CD14-positive monocyte (primary cell): ENCODE results near the gene GYG2. TPM values are rescaled to one million over a fixed set of nuclear protein-coding genes. Genes with fewer than 3 reads are reported as not detected.
A peak's percentile ranks its signal among the peaks of the same experiment; 100 is the strongest.

ENCODE experiments used
- DNase-seq, 3 donors: peaks; one replicate each; pipeline ENCODE4 v3.0.0-alpha.2; 2011 to 2022
- H2AFZ ChIP-seq: 2 replicates; pipeline ENCODE4 v1.6.0; 2012; ENCODE audit warnings: mild to moderate bottlenecking, low read depth, low read length, inconsistent platforms; ENCODE audit not compliant: insufficient read depth, poor library complexity, severe bottlenecking
- H3K27ac ChIP-seq, 2 donors: 1 replicate in 1 of 2; 2 replicates in 1 of 2; pipeline ENCODE4 v1.5.1; 2012 to 2013; ENCODE audit warnings: low read length in 2 of 2, control low read depth in 1 of 2, inconsistent platforms in 1 of 2, low read depth in 1 of 2, mild to moderate bottlenecking in 1 of 2
- H3K27me3 ChIP-seq, 2 donors: one replicate each; pipeline versions ENCODE4 v1.6.0 to v1.6.1; 2011 to 2013; ENCODE audit warnings: low read length in 2 of 2; ENCODE audit not compliant: control insufficient read depth in 2 of 2, insufficient read depth in 2 of 2
- H3K36me3 ChIP-seq, 2 donors: replicated peaks in 1 of 2; 1 replicate in 1 of 2; 2 replicates in 1 of 2; pipeline versions ENCODE4 v1.5.1 to v1.6.1; 2012 to 2013; ENCODE audit warnings: low read length in 2 of 2, control low read depth in 1 of 2, inconsistent platforms in 1 of 2, mild to moderate bottlenecking in 1 of 2; ENCODE audit not compliant: insufficient read depth in 2 of 2, control insufficient read depth in 1 of 2
- H3K4me1 ChIP-seq, 2 donors: 1 replicate in 1 of 2; 2 replicates in 1 of 2; pipeline versions ENCODE4 v1.5.1 to v1.6.1; 2012 to 2013; ENCODE audit warnings: low read length in 2 of 2, control low read depth in 1 of 2, inconsistent platforms in 1 of 2, mild to moderate bottlenecking in 1 of 2, moderate library complexity in 1 of 2; ENCODE audit not compliant: insufficient read depth in 2 of 2, control insufficient read depth in 1 of 2
- H3K4me2 ChIP-seq: replicated peaks from 2 replicates; pipeline ENCODE3; 2012; ENCODE audit warnings: low read length, moderate library complexity, mild to moderate bottlenecking; ENCODE audit not compliant: poor library complexity, severe bottlenecking; ENCODE audit errors: extremely low read depth
- H3K4me3 ChIP-seq, 3 experiments: fragments of 200-600 bp in 1 of 3; sonication (generic) in 1 of 3; replicated peaks in 1 of 3; 1 replicate in 2 of 3; 2 replicates in 1 of 3; pipeline ENCODE4 v1.5.1; 2011 to 2013; ENCODE audit warnings: low read length in 3 of 3, mild to moderate bottlenecking in 3 of 3, control low read depth in 2 of 3, low read depth in 2 of 3, inconsistent platforms in 1 of 3, moderate library complexity in 1 of 3
- H3K79me2 ChIP-seq: 2 replicates; pipeline ENCODE4 v1.6.0; 2012; ENCODE audit warnings: mild to moderate bottlenecking, control low read depth, inconsistent platforms, low read length, moderate library complexity; ENCODE audit not compliant: insufficient read depth
- H3K9ac ChIP-seq: 2 replicates; pipeline ENCODE4 v1.6.0; 2017; ENCODE audit warnings: low read length, mild to moderate bottlenecking; ENCODE audit not compliant: insufficient read depth, poor library complexity, severe bottlenecking
- H3K9me3 ChIP-seq, 2 donors: replicated peaks in 1 of 2; 1 replicate in 1 of 2; 2 replicates in 1 of 2; pipeline versions ENCODE4 v1.5.1 to v1.6.1; 2012 to 2013; ENCODE audit warnings: low read length in 2 of 2, control low read depth in 1 of 2; ENCODE audit not compliant: control insufficient read depth in 1 of 2, insufficient read depth in 1 of 2
- H4K20me1 ChIP-seq: 2 replicates; pipeline ENCODE4 v1.6.0; 2012; ENCODE audit warnings: mild to moderate bottlenecking, low read length, control low read depth, moderate library complexity; ENCODE audit not compliant: insufficient read depth
- H3K27ac Mint-ChIP-seq, 7 donors: one replicate each; pipeline ENCODE4 v1.8.0; 2020; ENCODE audit warnings: mild to moderate bottlenecking in 7 of 7, mixed read lengths in 7 of 7, moderate library complexity in 6 of 7, inconsistent platforms in 2 of 7
- H3K27me3 Mint-ChIP-seq, 3 donors: one replicate each; pipeline ENCODE4 v1.8.0; 2021 to 2022; ENCODE audit warnings: low read depth in 3 of 3, mild to moderate bottlenecking in 3 of 3, mixed read lengths in 3 of 3, moderate library complexity in 3 of 3, inconsistent platforms in 1 of 3
- H3K36me3 Mint-ChIP-seq, 2 donors: one replicate each; pipeline ENCODE4 v1.8.0; 2020; ENCODE audit warnings: mixed read lengths in 2 of 2, inconsistent platforms in 1 of 2, mild to moderate bottlenecking in 1 of 2
- H3K4me1 Mint-ChIP-seq: one replicate; pipeline ENCODE4 v1.8.0; 2020; ENCODE audit warnings: mild to moderate bottlenecking, mixed read lengths
- H3K4me3 Mint-ChIP-seq, 2 donors: one replicate each; pipeline ENCODE4 v1.8.0; 2020; ENCODE audit warnings: mild to moderate bottlenecking in 2 of 2, mixed read lengths in 2 of 2, moderate library complexity in 1 of 2
- H3K9me3 Mint-ChIP-seq, 7 donors: one replicate each; pipeline ENCODE4 v1.8.0; 2020 to 2022; ENCODE audit warnings: mixed read lengths in 7 of 7, mild to moderate bottlenecking in 6 of 7, moderate library complexity in 6 of 7, inconsistent platforms in 2 of 7
- WGBS: methylation state at CpG from one replicate; pipeline ENCODE4 v1.1.5; 2013; ENCODE audit warnings: missing lambda C conversion rate; ENCODE audit not compliant: insufficient coverage; 5-methylcytosine and 5-hydroxymethylcytosine counted together
- intact Hi-C, 2 donors: fragments of 100-400 bp; cut with micrococcal nuclease; formaldehyde crosslinking; loops; one replicate each; pipeline versions ENCODE4 v1.15.0 to v1.15.1; 2023
- polyA plus RNA-seq, 3 donors: library from polyadenylated mRNA; depleted of rRNA in 1 of 3; unstranded in 2 of 3; stranded (reverse) in 1 of 3; fragments of 300-500 nt in 2 of 3; fragments of >200 nt in 1 of 3; fragmentation: Illumina TruSeq in 2 of 3; gene quantifications; 1 replicate in 2 of 3; 2 replicates in 1 of 3; pipeline ENCODE4 v1.2.3, GENCODE V29; 2012 to 2021
- TF ChIP-seq, protein P1 (sequence below): fragments of 200-600 bp; IDR thresholded peaks from one replicate; pipeline ENCODE4 v1.8.0; 2022; ENCODE audit warnings: antibody characterized with exemption, mild to moderate bottlenecking

GYG2 gene
- polyA plus RNA-seq, 3 donors, result not detected

DNA sequence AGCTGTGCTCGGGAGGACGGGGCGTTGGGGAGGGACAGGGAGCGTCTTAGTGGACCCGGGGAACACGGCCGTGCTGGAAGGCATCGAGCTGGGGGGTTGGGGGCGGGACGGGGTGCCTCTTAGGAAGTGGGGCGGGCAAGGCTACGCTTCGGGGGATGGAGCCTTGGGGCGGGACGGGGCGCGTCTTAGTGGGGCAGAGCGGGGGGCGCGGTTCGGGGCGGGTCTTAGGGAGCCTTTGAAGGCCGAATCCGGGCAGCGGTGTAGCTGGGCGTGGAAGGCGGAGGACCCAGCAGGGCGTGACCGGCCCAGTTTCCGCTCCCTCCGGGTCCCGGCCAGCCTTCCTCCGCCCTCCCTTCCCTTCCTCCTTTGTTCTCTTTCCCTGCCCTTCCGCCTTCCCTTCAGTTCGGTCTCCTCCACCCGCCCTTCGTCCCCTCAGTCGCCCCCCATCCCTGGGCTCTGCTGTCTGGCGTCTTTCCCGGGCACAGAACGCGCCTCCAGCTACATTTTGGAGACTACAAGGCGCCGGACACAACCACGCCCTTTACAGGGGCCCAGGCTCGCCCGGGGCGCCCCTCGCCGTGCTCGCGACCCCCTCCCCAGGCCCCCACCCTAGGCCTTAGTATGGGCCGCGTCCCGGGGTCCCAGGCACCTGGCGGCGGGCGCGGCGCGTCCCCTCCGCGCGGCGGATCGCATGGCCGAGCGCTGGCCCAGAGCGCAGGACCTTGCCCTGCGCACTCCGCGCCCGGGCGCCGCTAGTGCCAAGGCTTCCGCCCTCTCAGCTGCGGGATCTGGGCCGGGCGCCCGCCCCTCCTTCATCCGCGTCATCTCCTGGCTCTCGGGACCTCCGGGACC lies 100.1 kb downstream of the GYG2 start, which contains the start of gene ARSD:
Gene ARSD (minus strand): TSS at position 757 of the 852 bp plus-strand sequence. CDS start 64 bp downstream, at position 693.
- H3K4me3 Mint-ChIP-seq, result peak within 1 kb of the TSS; percentile 80 to 89
- H3K9me3 Mint-ChIP-seq, result peaks cover 0 to 17% (median 10%) of the 10 kb centered on the region in 7 donors
- DNase-seq, result peak; percentile 83 to 95 (median 83)
- Histone ChIP-seq H3K79me2 (no peaks in the 10 kb centered on the region), H3K27ac (peak within 1 kb of the TSS; percentile 92 to 96), H3K4me1 (peaks cover 22 to 34% of the 10 kb centered on the region in 2 donors), H4K20me1 (no peaks in the 10 kb centered on the region), H3K4me3 (peak within 1 kb of the TSS; percentile 69 to 88 (median 84)), H3K9ac (peak within 1 kb of the TSS; percentile 97), H3K4me2 (peak within 1 kb of the TSS; percentile 84), H2AFZ (peak within 1 kb of the TSS; percentile 81), H3K27me3 (no peaks in the 10 kb centered on the region), H3K36me3 (peaks cover 4 to 16% of the 10 kb centered on the region in 2 donors), H3K9me3 (peaks cover 0 to 6% of the 10 kb centered on the region in 2 donors)
- intact Hi-C loops, result no loop called here
- peaks cover 3 to 26% of the 10 kb centered on the region in 2 donors for H3K36me3 Mint-ChIP-seq
- peak within 1 kb of the TSS; percentile 86 to 99 (median 96) for H3K27ac Mint-ChIP-seq
- TF ChIP-seq, protein P1, sequence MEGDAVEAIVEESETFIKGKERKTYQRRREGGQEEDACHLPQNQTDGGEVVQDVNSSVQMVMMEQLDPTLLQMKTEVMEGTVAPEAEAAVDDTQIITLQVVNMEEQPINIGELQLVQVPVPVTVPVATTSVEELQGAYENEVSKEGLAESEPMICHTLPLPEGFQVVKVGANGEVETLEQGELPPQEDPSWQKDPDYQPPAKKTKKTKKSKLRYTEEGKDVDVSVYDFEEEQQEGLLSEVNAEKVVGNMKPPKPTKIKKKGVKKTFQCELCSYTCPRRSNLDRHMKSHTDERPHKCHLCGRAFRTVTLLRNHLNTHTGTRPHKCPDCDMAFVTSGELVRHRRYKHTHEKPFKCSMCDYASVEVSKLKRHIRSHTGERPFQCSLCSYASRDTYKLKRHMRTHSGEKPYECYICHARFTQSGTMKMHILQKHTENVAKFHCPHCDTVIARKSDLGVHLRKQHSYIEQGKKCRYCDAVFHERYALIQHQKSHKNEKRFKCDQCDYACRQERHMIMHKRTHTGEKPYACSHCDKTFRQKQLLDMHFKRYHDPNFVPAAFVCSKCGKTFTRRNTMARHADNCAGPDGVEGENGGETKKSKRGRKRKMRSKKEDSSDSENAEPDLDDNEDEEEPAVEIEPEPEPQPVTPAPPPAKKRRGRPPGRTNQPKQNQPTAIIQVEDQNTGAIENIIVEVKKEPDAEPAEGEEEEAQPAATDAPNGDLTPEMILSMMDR, result no peak
- peaks cover 27% of the 10 kb centered on the region for H3K4me1 Mint-ChIP-seq
- H3K27me3 Mint-ChIP-seq, result peaks cover 0 to 2% (median 0%) of the 10 kb centered on the region in 3 donors
- WGBS, result under 1% methylated on average over 42 of the region's 84 CpGs

DNA sequence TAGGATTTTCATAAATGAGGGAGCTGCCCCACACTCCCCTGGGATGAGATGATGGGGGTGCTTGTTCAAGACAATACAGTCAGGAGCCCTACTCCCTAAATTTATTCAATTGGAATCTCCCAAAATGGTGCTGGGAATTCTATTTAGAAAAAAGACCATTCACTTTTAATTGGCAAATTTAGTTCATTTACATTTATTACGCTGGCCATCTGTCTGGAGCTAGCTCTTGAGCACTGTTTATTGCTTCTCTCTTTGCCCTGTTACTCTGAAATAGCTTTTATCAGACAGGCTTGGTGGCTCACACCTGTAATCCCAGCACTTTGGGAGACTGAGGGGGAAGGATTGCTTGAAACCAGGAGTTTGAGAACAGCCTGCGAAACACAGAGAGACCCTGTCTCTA lies 102.4 kb downstream of the GYG2 start:
- H2AFZ ChIP-seq, result no peak overlapping the region
- H3K9ac ChIP-seq, result no peak overlapping the region
- no peak overlapping the region for H3K4me3 ChIP-seq
- WGBS, result 100% methylated on average over 1 of the region's 2 CpGs
- TF ChIP-seq, protein P1, result no peak
- H3K27ac ChIP-seq, result no peak overlapping the region
- Mint-ChIP-seq H3K9me3 (peaks cover 0 to 17% (median 10%) of the 10 kb centered on the region in 7 donors), H3K27me3 (peaks cover 0 to 2% (median 0%) of the 10 kb centered on the region in 3 donors), H3K36me3 (peaks cover 0 to 10% of the 10 kb centered on the region in 2 donors), H3K4me1 (peaks cover 46% of the 10 kb centered on the region), H3K4me3 (no peak overlapping the region), H3K27ac (peak overlapping the region in 3 of 7 donors; percentile 26 to 63 (median 50))
- no peaks in the 10 kb centered on the region for H3K27me3 ChIP-seq
- intact Hi-C loops, result no loop called here
- peaks cover 44 to 57% of the 10 kb centered on the region in 2 donors for H3K4me1 ChIP-seq
- H3K79me2 ChIP-seq, result no peaks in the 10 kb centered on the region
- H3K9me3 ChIP-seq, result peaks cover 0 to 6% of the 10 kb centered on the region in 2 donors
- no peaks in the 10 kb centered on the region for H4K20me1 ChIP-seq
- H3K4me2 ChIP-seq, result no peak overlapping the region
- H3K36me3 ChIP-seq, result no peaks in the 10 kb centered on the region
- DNase-seq, result no peak
